Stimulated activated CD4-positive, alpha-beta T cell treated with anti-CD3 and anti-CD28 coated beads, Interleukin-15, amount 100 ng/mL, for 48 hours (primary cell): ENCODE measurements around the gene ADGRF5.

ENCODE experiments used
- DNase-seq, 2 donors: peaks; one replicate each; pipeline ENCODE4 v3.0.0-alpha.2; 2020; ENCODE audit warnings: low read depth in 2 of 2

ADGRF5 gene, protein sequence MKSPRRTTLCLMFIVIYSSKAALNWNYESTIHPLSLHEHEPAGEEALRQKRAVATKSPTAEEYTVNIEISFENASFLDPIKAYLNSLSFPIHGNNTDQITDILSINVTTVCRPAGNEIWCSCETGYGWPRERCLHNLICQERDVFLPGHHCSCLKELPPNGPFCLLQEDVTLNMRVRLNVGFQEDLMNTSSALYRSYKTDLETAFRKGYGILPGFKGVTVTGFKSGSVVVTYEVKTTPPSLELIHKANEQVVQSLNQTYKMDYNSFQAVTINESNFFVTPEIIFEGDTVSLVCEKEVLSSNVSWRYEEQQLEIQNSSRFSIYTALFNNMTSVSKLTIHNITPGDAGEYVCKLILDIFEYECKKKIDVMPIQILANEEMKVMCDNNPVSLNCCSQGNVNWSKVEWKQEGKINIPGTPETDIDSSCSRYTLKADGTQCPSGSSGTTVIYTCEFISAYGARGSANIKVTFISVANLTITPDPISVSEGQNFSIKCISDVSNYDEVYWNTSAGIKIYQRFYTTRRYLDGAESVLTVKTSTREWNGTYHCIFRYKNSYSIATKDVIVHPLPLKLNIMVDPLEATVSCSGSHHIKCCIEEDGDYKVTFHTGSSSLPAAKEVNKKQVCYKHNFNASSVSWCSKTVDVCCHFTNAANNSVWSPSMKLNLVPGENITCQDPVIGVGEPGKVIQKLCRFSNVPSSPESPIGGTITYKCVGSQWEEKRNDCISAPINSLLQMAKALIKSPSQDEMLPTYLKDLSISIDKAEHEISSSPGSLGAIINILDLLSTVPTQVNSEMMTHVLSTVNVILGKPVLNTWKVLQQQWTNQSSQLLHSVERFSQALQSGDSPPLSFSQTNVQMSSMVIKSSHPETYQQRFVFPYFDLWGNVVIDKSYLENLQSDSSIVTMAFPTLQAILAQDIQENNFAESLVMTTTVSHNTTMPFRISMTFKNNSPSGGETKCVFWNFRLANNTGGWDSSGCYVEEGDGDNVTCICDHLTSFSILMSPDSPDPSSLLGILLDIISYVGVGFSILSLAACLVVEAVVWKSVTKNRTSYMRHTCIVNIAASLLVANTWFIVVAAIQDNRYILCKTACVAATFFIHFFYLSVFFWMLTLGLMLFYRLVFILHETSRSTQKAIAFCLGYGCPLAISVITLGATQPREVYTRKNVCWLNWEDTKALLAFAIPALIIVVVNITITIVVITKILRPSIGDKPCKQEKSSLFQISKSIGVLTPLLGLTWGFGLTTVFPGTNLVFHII (N-terminal part only)

GRCh38 chr6:46921731-46922130 lies at the start of gene ADGRF5:
Gene ADGRF5, minus strand, starts transcription at chr6:46921938. Its CDS starts 15,176 bp downstream, at chr6:46906762.
- DNase-seq = no peak

DNA sequence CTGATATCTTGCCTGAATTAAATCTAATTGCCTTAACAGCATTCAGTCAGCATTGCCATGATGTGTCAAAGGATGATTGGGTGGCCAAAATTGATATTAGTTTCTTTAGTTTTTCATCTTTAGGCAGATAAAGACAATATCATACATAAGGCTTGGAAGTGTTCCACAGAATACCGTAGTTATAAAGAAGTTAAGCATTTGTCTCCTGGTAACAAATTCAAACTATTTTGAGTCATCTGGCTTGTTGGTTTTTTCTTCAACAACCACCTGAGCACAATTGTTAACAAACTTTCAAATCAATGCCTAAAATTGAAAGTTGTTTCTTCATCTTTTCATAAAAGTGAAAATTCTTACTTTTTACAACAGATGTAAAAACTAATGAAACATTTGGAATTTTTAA lies 47.5 kb upstream of the ADGRF5 start:
- no peak for DNase-seq

GRCh38 chr6:46967826-46968349 lies 46.1 kb upstream of the ADGRF5 start:
- no peak for DNase-seq

GRCh38 chr6:46964716-46965519 lies 43.2 kb upstream of the ADGRF5 start:
- no peak for DNase-seq

DNA sequence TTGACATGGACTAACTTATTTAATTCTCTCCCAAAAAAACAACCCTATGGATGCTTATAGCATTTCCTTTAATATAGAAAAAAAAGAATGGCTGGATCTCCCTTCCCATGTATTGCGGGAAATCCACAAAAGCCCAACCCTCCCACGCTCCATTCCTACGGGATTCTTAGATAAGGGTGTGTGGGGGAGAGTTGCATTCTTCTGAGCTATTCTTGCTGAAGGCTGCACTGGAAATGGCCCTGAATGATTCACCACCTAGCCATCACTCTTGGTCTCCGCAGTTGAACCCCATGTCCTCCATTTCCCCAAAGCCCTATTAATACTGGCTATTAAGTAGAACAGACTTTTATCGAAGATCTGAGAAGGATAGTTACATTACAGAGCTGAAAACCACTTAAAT lies 41.9 kb upstream of the ADGRF5 start:
- no peak for DNase-seq

DNA sequence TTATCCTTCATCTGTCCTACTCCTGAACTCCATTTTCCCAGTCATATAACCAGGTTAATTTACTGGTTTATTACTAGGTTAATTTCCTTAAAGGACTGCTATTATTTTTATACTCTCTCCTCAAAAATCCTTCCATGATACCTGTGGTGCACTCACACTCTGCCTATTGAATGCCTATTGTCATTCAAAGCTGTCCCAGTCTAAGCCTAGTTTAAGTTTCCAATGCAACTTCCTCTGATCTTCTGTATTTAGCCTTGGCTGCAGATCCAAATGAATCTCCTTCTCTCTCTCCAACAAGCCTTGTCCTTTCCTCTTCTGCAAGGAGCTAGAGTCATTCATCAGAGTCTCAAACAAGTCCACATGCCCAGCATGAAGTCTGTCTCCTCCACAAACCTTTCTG lies 41.3 kb upstream of the ADGRF5 start:
- DNase-seq = no peak

DNA sequence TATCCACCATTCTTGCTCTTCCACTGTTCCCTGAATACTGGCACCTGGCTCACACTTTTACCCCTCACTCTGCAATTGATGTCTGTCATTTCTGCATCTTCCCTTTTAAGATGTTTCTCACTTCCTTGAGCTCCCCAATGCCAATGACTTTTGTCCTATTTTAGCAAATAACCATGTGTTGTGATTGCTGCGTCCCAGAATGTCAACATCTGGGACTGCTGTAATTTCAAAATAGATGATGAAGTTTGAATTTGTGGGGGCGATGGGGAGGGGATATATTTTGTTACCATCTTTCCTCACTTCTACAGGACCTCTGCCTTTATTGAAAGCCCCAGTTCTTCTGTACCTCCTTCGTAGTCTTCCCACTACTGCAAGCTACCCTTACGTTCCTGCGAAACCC lies 40.0 kb upstream of the ADGRF5 start:
- no peak for DNase-seq

DNA sequence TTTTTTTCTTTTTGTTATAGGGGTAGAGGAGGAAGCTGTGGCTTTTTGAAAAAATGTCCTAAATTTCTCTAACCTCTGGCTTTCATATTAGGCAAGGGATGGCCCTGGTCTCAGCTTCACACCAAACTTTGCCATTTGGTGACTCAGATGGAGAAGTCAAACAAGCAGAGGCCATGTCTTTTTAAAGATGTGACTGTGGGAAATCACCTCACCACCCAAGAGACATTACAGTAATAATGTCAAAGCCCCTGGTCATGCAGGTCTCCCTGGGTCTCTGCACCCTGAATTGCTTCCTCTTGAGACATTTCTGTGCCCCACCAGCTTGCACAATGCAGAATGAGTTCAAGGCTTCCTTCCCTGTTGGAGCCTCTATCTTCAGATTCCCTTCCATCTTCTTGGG lies 39.5 kb upstream of the ADGRF5 start:
- DNase-seq = no peak

DNA sequence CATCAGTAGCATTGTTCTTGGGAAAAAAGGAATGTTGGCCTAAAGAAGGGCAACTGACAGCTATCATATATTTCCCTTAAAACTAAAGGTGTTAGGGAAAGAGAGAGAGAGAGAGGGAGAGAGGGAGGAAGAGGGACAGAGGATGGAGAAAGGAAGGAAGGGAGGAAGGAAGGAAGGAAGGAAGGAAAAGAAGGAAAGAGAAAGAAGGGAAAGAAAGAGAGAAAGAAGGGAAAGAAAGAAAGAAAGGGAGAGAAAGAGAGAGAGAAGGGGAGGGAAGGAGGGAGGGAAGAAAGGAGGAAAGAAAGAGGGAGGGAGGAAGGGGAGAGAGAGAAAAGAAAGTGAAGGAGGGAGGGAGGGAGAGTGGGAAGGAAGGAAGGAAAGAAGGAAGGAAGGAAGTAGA lies 37.7 kb upstream of the ADGRF5 start:
- no peak for DNase-seq

GRCh38 chr6:46956409-46956808 lies 34.7 kb upstream of the ADGRF5 start:
- DNase-seq = no peak

DNA sequence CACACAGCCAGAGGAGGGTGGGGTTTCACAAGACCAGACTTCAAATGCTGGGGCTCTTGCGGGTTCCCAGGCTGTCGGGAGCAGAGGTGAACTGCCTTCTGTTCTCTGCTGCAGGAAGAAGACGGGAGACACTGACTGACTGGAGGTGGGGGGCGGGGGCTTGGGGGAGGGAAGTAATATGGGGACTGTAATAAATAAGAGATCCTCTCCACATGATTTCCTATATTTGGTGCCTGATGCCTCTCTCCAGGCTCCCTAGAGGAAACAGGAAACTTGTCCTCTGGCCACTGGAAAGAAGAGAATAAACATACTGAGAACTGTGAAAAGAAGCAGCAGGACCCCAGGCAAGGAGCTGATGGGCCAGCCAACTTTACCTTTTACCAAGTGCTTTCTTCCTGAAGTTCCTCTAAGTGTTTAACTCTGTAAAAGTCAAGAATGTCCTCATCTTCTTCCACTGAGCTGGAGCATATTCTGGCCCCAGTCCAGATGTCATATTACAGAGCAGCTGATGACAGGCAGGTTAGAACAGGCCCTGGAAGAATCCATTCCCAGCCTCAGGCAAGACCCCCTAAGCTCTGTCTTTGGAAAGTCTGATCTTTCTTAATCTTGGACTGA lies 33.2 kb upstream of the ADGRF5 start:
- no peak for DNase-seq

DNA sequence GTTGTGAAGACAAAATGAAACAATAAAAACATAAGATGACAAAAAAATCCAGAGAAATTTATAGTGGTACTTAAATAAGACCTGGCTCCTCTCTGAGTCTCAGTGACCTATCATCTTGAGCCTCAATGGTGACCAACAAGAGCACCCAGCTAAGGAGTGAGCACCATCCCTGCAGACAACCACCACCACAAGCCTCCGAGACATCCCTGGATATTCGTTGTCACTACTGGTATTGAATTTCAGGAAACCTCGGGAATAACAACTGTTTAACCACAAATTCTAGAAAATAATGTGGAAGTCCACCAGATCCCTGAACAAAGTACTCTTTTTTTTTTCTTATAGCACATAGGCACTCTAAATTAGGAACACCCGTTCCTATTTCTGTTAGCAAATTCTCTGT lies 32.2 kb upstream of the ADGRF5 start:
- no peak for DNase-seq

GRCh38 chr6:46949632-46950280 lies 28.0 kb upstream of the ADGRF5 start:
- no peak for DNase-seq

DNA sequence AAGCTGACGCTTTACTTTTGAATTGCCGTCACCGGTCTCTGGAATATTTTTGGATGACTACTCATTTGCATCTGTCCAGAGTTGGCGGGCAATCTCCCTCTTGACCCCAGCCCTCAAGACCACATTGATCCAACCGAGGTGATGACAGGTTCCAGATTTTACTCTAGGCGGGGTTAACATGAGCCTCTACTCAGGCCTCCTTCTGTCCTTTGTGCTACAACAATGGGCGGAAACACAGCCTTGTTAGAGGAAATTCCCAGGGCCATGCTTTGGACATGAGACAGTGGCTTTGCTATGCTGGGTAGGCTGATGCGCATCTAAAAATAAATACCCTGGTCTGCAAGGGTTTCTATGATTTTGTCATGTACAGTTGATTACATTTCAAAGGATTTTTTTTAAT lies 27.0 kb upstream of the ADGRF5 start:
- no peak for DNase-seq

GRCh38 chr6:46947497-46947896 lies 25.8 kb upstream of the ADGRF5 start:
- no peak for DNase-seq

- no peak for DNase-seq
Observed at GRCh38 chr6:46940433-46941226, 18.9 kb upstream of the ADGRF5 start.

DNA sequence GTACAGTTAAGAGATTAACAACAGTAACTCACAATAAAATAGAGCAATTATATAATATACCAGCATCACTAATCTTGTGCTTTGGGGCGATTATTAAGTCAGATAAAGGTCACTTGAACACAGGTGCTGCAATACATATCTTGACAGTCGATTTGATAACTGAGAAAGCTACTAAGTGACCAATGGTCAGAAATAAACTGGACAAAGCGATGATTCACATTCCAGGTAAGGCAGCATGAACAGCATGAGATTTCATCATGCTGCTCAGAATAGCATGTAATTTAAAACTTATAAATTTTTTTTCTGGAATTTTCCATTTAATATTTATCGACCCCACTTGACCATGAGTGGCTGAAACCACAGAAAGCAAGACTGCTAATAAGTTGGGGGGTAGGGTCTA lies 15.9 kb upstream of the ADGRF5 start:
- no peak for DNase-seq

DNA sequence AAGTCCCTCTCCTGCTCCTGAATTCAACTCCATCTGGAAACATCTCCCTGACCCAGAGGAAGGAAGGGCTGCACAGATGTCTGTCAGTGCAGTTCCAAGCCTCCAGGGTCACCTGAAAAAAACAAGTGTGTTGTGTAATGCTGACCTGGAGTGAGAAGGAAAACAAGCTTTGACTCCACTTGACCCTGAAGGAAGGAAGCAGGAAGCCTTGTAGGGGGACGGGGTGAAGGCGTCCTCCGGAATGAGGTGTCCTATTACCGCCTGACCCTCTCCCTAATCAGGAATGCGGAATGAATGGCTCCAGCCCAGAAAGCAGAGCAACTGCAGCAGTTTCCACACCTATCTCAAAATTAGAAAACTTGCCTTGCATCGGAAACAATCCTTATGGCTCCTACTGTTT lies 13.9 kb upstream of the ADGRF5 start:
- no peak for DNase-seq

GRCh38 chr6:46933751-46934150 lies 12.0 kb upstream of the ADGRF5 start:
- DNase-seq = no peak
